ENCODE results near the gene IQCM. TPM values are rescaled to one million over a fixed set of nuclear protein-coding genes. Genes with fewer than 3 reads are reported as not detected.

The IQCM gene
- polyA plus RNA-seq, 3 donors: not detected

DNA sequence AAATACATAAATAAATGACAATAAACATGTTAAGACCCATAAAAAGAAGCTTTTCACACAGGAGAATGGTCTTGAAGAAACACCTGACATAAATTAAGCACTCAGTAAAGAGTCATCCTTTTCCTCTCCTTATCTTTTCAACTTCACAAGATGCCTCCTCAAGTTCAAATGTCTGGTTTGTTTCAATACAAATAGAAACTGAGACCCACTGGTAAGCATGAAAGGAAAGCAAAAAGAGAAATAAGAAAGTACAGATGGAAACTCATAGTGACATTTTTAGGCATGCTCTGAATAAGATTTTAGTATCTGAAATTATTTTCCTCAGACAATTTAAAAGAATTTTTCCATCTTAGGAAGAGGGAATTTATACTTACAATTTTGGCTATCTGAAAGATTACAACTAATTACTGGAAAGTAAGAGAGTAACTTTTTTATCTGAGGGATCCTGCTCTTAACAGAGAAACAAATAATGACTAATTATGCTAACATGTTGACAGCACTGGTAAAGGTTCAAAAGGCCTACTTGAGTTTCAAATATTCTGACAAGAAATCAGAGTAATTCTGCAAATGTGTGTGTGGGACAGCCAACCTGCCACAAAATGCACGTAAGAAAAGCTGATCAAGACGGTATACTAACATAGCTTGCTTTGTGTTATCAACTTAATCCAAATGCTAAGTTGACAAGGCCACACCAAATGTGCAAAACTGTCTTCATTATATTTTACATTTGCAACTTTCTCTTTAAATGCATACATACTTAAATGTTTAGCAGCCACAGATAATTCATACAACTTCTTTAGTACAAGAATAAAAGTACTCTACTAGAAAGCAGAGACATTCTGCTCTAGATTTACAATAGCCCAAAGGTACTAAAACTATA lies 113.0 kb downstream of the IQCM start:
- Histone ChIP-seq H2AFZ (ENCODE audit: insufficient read depth, low read depth, low read length, poor library complexity, severe bottlenecking) (no peak overlapping the region), H3K79me2 (ENCODE audit: insufficient read depth, low read length) (no peaks in the 10 kb centered on the region), H4K20me1 (ENCODE audit: insufficient read depth, low read length) (no peaks in the 10 kb centered on the region), H3K9ac (ENCODE audit: insufficient read depth, low read length, poor library complexity, severe bottlenecking) (no peak overlapping the region), H3K27ac (ENCODE audit: low read depth in 1 of 2, low read length in 2 of 2) (no peak overlapping the region), H3K36me3 (replicated peaks in 1 of 2; ENCODE audit: control insufficient read depth in 1 of 2, insufficient read depth in 2 of 2, low read length in 2 of 2) (no peaks in the 10 kb centered on the region), H3K9me3 (replicated peaks in 1 of 2; ENCODE audit: control insufficient read depth in 1 of 2, insufficient read depth in 1 of 2, low read length in 2 of 2) (no peaks in the 10 kb centered on the region), H3K4me1 (ENCODE audit: control insufficient read depth in 1 of 2, insufficient read depth in 2 of 2, low read length in 2 of 2) (no peaks in the 10 kb centered on the region), H3K27me3 (ENCODE audit: control insufficient read depth in 2 of 2, insufficient read depth in 2 of 2, low read length in 2 of 2) (no peaks in the 10 kb centered on the region), H3K4me3 (replicated peaks in 1 of 3; ENCODE audit: low read depth in 2 of 3, low read length in 3 of 3) (no peak overlapping the region), H3K4me2 (replicated peaks; ENCODE audit: extremely low read depth, low read length, poor library complexity, severe bottlenecking) (no peak overlapping the region)
- Mint-ChIP-seq H3K27me3 (ENCODE audit: low read depth in 3 of 3) (no peaks in the 10 kb centered on the region), H3K4me1 (no peaks in the 10 kb centered on the region), H3K4me3 (no peak overlapping the region), H3K36me3 (no peaks in the 10 kb centered on the region), H3K9me3 (peaks cover 0 to 1% (median 0%) of the 10 kb centered on the region in 7 donors), H3K27ac (no peak overlapping the region)
- intact Hi-C loops (cut with micrococcal nuclease): no loop called here
- 100% methylated on average over 2 of the region's 2 CpGs for WGBS (ENCODE audit: insufficient coverage)
- TF ChIP-seq, protein P1, sequence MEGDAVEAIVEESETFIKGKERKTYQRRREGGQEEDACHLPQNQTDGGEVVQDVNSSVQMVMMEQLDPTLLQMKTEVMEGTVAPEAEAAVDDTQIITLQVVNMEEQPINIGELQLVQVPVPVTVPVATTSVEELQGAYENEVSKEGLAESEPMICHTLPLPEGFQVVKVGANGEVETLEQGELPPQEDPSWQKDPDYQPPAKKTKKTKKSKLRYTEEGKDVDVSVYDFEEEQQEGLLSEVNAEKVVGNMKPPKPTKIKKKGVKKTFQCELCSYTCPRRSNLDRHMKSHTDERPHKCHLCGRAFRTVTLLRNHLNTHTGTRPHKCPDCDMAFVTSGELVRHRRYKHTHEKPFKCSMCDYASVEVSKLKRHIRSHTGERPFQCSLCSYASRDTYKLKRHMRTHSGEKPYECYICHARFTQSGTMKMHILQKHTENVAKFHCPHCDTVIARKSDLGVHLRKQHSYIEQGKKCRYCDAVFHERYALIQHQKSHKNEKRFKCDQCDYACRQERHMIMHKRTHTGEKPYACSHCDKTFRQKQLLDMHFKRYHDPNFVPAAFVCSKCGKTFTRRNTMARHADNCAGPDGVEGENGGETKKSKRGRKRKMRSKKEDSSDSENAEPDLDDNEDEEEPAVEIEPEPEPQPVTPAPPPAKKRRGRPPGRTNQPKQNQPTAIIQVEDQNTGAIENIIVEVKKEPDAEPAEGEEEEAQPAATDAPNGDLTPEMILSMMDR (IDR thresholded peaks at IDR 0.05): no peak
- no peak for DNase-seq

DNA sequence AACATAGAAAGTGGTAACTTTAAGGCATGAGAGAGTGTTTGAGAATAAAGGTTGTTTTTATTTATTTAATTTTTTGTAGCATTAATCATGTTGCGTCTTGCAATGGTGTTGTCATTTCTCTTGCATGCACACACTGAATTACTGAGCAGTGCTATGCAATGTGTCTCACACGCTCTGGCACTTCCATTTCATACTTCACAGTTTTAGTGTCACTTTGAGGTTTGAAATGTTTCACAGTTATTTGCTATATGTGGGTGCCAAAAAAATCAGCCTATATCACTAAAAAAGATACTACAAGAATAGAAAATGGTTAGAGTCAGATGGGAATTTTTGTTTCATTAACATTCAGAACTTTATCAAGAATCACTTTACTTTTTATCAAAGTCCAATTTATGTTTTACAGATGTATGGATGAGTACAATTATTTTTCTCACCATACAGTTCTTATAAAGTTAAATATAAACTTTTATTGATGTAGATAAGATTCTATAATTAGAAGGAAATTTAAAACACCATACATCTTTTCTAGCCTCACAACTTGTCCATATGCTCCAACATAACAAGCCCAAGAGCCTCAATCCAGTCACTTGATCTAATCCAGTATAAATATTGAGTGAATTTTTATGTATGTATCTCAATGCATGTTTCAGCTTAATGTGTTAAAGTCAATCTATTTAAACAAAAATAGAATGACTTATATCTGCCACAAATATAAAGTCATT lies 114.0 kb downstream of the IQCM start:
- no peak overlapping the region for H3K27ac ChIP-seq (ENCODE audit: low read depth in 1 of 2, low read length in 2 of 2)
- WGBS (ENCODE audit: insufficient coverage): no CpG with 5 or more reads among the region's 2 CpGs
- no peak overlapping the region for H2AFZ ChIP-seq (ENCODE audit: insufficient read depth, low read depth, low read length, poor library complexity, severe bottlenecking)
- DNase-seq: no peak
- TF ChIP-seq, protein P1 (IDR thresholded peaks at IDR 0.05): no peak
- H3K27me3 Mint-ChIP-seq (ENCODE audit: low read depth in 3 of 3): no peaks in the 10 kb centered on the region
- H3K79me2 ChIP-seq (ENCODE audit: insufficient read depth, low read length): no peaks in the 10 kb centered on the region
- H3K27ac Mint-ChIP-seq: no peak overlapping the region
- no peaks in the 10 kb centered on the region for H3K4me1 ChIP-seq (ENCODE audit: control insufficient read depth in 1 of 2, insufficient read depth in 2 of 2, low read length in 2 of 2)
- H3K4me3 Mint-ChIP-seq: no peak overlapping the region
- intact Hi-C loops (cut with micrococcal nuclease): no loop called here
- no peak overlapping the region for H3K4me2 ChIP-seq (replicated peaks; ENCODE audit: extremely low read depth, low read length, poor library complexity, severe bottlenecking)
- no peak overlapping the region for H3K4me3 ChIP-seq (replicated peaks in 1 of 3; ENCODE audit: low read depth in 2 of 3, low read length in 3 of 3)
- no peak overlapping the region for H3K9ac ChIP-seq (ENCODE audit: insufficient read depth, low read length, poor library complexity, severe bottlenecking)
- H4K20me1 ChIP-seq (ENCODE audit: insufficient read depth, low read length): no peaks in the 10 kb centered on the region
- H3K36me3 ChIP-seq (replicated peaks in 1 of 2; ENCODE audit: control insufficient read depth in 1 of 2, insufficient read depth in 2 of 2, low read length in 2 of 2): no peaks in the 10 kb centered on the region
- no peaks in the 10 kb centered on the region for H3K27me3 ChIP-seq (ENCODE audit: control insufficient read depth in 2 of 2, insufficient read depth in 2 of 2, low read length in 2 of 2)
- H3K9me3 ChIP-seq (replicated peaks in 1 of 2; ENCODE audit: control insufficient read depth in 1 of 2, insufficient read depth in 1 of 2, low read length in 2 of 2): no peaks in the 10 kb centered on the region
- no peaks in the 10 kb centered on the region for H3K4me1 Mint-ChIP-seq
- H3K36me3 Mint-ChIP-seq: no peaks in the 10 kb centered on the region
- peaks cover 0 to 1% (median 0%) of the 10 kb centered on the region in 7 donors for H3K9me3 Mint-ChIP-seq

Measured in CD14-positive monocyte (primary cell).